Activated CD8-positive, alpha-beta memory T cell treated with anti-CD3 and anti-CD28 coated beads, Interleukin-2, amount 50 U/mL, for 4 hours (primary cell): ENCODE results near the gene CIB4.

ENCODE experiments used
- DNase-seq: peaks from one replicate; pipeline ENCODE4 v3.0.0-alpha.2; 2020

The CIB4 gene

GRCh38 chr2:26639685-26640243, 1.4 kb downstream of the CIB4 start:
- no peak for DNase-seq

- no peak for DNase-seq
Observed at GRCh38 chr2:26637811-26638310, 3.3 kb downstream of the CIB4 start.

GRCh38 chr2:26636935-26637334, 4.2 kb downstream of the CIB4 start:
- no peak for DNase-seq

- no peak for DNase-seq
Observed at GRCh38 chr2:26635401-26635800, 5.8 kb downstream of the CIB4 start.

- peak; percentile 8 for DNase-seq
Observed at GRCh38 chr2:26634636-26635230, 6.4 kb downstream of the CIB4 start.

GRCh38 chr2:26633993-26634595, 7.1 kb downstream of the CIB4 start:
- no peak for DNase-seq

- no peak for DNase-seq
Observed at GRCh38 chr2:26633351-26633945, 7.7 kb downstream of the CIB4 start.

- no peak for DNase-seq
Observed at GRCh38 chr2:26632624-26633185, 8.5 kb downstream of the CIB4 start.

- DNase-seq: no peak
Observed at GRCh38 chr2:26631401-26632170, 9.6 kb downstream of the CIB4 start.

GRCh38 chr2:26630669-26631360, 10.4 kb downstream of the CIB4 start:
- DNase-seq: no peak

- DNase-seq: no peak
Observed at GRCh38 chr2:26630235-26630634, 10.9 kb downstream of the CIB4 start.

- DNase-seq: no peak
Observed at GRCh38 chr2:26629751-26630150, 11.4 kb downstream of the CIB4 start.

- no peak for DNase-seq
Observed at GRCh38 chr2:26629346-26629630, 11.9 kb downstream of the CIB4 start.

- no peak for DNase-seq
Observed at GRCh38 chr2:26628561-26629345, 12.4 kb downstream of the CIB4 start.

- DNase-seq: no peak
Observed at GRCh38 chr2:26627350-26628105, 13.6 kb downstream of the CIB4 start.

GRCh38 chr2:26626606-26627005, 14.6 kb downstream of the CIB4 start:
- DNase-seq: no peak

- no peak for DNase-seq
Observed at GRCh38 chr2:26623541-26624495, 17.3 kb downstream of the CIB4 start.

- no peak for DNase-seq
Observed at GRCh38 chr2:26621469-26622199, 19.5 kb downstream of the CIB4 start.

GRCh38 chr2:26620031-26620605, 21.0 kb downstream of the CIB4 start:
- no peak for DNase-seq
